Hematopoietic multipotent progenitor cell treated with erythropoietin and hydrocortisone succinate and interleukin-3 and kit ligand, for 17 days (in vitro differentiated cells): ENCODE results near the gene SCG2.

Experiments
- DNase-seq: peaks from one replicate; pipeline ENCODE4 v3.0.0-alpha.2; 2015; ENCODE audit warnings: low spot score

Gene SCG2, protein sequence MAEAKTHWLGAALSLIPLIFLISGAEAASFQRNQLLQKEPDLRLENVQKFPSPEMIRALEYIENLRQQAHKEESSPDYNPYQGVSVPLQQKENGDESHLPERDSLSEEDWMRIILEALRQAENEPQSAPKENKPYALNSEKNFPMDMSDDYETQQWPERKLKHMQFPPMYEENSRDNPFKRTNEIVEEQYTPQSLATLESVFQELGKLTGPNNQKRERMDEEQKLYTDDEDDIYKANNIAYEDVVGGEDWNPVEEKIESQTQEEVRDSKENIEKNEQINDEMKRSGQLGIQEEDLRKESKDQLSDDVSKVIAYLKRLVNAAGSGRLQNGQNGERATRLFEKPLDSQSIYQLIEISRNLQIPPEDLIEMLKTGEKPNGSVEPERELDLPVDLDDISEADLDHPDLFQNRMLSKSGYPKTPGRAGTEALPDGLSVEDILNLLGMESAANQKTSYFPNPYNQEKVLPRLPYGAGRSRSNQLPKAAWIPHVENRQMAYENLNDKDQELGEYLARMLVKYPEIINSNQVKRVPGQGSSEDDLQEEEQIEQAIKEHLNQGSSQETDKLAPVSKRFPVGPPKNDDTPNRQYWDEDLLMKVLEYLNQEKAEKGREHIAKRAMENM

DNA sequence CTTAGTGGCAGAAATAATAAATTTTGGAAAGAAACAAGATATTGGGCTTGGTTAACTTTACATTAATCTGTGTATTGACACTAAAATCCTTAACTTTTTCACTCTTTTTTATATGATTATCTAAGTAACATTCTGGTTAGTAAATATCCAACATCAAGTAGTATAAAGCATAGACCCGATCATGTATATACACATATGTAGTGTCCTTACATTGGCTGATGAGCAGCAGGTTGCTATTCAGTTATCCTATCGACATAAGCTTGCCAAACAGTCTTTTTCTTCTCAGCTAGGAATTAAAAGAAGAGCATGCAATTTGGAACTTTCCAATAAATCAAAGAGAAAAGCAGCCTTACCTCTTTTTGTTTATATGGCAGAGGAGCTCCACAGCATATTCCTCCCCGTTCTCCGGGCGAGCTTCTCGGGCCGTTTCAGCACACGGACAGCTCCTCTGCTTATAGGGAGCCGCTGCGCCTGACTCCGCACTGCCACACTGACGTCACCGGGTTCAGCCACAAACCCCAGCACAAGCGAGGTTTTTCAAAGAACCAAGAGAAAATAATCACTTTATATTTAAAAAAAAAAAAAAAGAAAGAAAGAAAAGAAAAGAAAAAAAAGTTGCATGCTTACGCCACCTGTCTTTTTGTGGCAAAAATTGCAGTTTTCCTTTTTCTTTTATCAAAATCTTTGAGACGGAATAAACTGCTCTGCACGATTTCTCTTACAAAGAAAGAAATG, at the start of gene SCG2:
Gene SCG2 (minus strand): TSS at position 430 of the 735 bp plus-strand sequence. CDS start 3,079 bp downstream, outside the sequence.
- no peak for DNase-seq

DNA sequence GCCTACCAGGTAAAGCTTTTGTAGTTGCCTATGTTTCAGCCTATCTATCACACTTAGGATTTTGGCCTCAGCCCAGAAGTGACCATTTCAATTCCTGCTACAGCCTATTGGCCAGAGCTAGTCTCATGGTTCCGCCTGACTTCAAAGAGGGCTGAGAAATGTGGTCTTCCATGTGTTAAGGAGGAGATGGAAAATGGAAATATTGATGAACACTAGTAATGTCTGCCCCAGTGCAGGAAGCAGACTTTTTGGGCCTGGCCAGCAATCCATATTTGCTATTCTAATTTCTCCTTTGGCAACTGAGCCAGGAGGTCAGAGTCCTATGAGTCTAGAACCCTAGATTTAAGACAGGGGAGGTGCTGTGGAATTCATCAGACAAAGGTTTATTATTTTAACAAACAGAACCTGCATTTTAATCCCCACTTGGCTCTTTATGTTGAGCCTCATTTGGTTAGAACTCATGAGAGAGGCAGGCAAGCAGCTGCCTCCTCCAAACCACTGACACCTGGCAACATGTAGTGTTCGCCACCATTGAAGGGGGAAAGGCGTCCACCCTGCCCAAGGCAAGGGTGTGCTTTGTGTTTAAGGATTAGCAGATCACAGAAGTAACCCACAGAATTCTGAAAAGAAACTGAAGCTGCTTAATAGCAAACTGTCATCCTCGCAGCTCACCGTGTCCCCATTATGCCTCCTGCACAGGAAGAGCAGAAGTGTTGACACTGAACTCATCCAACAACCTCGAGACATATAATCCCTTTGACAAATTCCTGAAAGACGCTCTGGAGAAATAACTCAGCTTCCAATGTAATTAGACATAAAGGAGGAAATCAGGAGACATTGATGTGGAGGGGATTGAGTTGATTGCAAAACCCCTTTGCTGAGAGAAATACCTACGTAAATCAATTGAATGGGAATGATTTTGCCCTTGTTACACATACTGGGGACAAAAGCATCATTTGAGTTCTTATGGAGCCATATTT, 47.7 kb upstream of the SCG2 start:
- no peak for DNase-seq

DNA sequence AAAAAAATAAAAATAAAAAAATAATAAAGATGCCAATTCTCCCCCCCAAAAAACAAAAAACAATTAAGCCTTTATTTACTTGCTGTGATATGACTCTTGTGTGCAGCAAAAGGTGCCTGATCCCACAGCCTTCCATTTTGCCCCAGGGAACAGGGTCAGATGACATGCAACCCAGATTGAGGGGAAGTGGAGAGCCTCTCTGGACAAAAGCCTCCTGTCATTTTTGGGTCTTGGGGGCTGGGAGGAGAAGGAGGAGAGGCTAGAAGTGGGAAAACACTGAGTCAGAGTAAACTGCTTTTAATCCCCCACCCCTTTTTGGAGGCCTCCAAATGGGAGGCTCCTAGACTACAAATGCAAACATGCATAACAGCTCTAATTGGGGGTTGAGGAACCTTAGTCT, 46.6 kb upstream of the SCG2 start:
- no peak for DNase-seq

DNA sequence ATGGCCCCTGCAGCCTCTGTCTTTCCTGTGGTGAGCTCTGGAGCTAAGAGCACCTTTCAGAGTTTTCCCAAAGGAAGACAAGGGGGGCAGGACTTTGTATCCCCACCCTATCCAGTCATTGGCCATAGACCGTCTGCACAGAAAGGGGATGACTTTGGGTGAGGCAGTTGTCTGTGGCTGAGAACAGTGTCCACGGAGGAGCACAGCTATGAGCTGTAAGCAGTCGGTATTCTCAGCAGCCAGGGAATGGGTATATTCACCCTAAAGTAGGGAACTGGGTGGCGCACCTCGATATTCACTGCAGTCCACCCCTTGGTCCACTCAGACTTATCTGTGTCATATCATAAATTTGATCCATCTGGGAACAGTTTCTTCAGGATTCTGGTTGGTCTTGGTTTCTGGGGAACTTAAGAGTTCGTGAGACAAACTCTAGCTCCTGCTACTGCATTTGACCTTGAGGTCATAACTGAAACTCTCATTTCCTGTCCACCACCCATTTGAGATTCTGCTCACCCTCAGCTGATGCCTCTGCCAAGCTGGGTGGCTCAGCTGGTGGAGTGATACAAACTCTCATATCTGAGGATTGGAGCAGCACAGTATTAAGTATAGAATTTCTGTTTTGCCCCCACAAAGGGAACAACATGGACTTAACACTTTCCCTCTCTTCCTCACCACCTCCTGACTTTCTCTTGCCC, 45.2 kb upstream of the SCG2 start:
- DNase-seq, result no peak

DNA sequence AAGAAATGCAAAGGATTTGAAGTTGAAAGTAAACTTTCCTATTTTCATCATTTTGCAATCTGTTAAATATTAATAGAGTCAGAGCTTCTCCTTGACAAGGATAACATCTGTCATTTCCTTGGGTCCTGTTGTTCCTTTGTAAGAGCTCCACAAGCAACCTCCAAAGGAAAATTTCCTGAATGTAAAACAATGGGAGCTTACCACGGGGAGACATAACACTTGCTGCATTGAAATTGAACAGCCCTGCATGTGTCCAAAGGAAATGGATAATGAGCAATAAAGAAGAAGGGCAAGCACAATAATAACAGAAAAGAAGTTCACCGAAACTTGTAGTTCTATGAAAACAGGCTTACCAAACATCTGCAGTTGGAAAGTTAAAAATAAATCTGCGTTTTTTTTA, 42.0 kb upstream of the SCG2 start:
- no peak for DNase-seq

DNA sequence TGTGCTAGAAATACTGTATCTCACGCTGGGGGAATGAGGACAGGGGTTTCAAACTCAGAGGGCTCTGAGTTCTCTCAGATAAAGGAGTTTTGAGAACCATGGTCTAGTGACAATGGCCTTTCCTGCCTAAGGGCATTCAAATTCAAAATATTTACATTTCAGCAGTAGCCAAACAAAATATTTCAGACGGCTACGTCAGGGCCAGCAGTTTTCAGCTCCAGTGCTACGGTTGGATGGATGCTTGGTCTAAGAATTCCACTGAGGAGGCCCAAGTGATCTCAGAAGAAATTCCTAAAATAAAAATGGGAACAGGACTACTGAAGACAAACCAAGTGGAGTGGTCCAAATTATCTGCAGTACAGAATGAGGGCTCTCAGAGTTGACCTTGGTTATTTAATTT, 41.1 kb upstream of the SCG2 start:
- DNase-seq, result no peak

DNA sequence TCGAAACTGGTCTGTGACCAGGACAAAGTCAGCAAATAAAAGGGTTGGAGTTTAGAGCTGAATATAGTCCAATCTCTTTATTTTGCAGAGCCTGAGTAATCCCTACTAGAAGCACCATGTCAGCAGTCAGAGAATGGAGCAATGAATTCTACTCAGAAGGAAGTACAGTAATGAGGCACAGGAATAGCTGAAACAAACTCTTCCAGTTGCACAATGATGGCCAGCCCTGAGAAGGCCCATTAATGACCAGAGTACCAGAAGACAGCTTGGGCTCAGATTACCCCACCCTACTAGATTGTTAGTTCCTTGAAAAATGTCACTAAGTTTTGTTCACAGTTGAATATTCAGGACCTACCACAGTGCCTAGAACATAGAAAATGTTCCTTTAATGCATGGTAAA, 40.3 kb upstream of the SCG2 start:
- DNase-seq, result no peak

DNA sequence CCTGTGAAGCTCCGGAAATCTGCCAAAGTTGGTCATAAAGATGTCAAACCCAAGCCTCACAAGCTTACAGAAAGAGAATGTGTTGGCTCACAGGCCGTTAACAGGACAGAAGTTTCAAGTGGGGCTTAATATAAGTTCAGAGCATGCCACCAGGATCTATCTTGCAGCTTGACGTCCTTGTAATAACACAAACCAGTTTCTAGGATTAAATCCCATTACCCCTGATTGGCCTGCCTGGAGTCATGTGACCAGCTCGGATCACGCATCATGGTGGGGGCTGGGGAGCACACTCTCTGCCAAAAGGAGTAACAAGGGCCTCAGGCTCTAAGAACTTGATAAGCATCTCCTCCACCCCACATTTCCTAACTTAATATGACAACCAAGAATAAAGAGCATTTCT, 38.9 kb upstream of the SCG2 start:
- no peak for DNase-seq

DNA sequence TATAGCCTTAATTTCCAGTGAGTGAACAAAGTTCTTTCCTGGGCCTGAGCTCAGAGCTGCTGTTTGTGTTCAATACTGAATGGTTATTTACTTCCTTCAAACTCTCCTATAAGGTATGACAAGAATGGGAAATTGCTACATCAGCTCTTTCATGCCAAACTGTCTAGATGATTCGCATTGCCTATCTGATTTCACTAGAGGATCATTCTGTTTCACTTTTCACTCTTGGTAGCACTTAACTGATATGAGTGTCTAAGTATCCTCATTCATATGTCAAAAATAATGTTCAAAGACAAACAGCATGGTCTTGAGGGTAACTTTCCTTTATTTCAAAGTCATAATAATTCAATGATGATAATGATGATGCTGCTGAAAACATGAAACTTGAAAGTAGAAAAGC, 32.9 kb upstream of the SCG2 start:
- DNase-seq, result no peak

DNA sequence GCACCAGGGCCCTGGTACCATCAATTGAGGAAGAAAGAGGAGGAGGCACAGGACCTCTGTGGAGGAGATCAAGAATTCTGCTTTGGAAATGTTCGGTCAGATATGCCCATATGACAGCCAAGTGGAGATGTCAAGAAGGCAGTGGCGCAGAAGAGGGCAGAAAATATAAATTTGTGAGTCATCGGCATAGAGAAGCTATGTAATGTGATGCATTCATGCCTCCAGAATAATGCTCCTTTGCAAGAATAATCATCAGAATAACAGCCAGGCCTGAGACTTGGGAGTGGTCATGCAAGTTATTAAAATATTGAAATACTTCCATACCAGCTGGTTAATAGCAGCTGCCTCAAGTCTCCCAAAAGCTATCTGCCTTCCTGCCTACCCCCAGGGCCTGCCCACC, 32.1 kb upstream of the SCG2 start:
- DNase-seq, result no peak

DNA sequence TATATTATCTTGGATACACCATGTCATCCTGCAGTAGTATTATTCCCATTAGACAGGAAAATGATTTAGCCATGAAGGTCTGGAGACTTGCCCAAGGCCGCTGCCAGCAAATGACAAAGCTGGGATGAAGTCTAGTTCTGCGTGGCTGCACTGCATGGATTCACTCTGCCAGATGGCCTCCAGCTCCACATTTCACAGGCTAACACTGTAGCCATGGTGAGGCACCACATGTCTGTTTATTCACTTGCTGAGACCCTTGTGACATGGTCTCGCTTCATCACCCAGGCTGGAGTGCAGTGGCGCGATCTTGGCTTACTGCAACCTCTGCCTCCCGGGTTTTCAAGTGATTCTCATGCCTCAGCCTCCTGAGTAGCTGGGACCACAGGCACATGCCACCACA, 31.5 kb upstream of the SCG2 start:
- DNase-seq, result no peak

DNA sequence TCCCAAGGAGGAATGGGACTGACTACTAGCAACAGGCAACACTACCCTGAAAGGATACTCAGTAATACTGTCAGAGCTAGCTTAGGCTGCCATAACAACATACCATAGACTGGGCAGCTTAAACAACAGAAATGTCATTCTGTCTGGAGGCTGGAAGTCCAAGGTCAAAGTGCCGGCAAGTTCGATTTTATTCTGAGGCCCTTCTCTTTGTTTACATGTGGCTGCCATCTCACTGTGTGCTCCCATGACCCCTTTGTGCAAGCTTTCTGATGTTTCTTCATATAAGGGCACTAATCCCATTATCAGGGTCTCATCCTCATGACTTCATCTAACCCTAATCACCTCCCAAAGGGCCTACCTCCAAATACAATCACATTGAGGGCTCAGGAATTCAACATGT, 30.7 kb upstream of the SCG2 start:
- no peak for DNase-seq

DNA sequence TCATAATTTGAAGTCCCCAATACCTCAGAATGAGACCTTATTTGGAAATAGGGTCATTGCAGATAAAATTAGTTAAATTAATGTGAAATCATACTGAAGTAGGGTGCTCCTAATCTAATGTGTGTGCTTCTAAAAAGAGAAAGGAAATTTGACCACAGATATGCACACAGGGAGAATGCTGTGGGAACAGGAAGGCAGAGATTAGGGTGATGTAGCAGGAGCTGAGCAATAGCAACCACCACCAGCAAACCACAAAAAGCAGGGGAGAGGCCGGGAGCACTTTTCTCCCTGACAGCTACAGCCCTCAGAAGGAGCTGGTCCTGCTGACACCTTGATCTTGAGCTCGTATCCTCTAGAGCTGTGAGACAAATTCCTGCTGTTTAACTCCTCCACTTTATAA, 24.6 kb upstream of the SCG2 start:
- no peak for DNase-seq

DNA sequence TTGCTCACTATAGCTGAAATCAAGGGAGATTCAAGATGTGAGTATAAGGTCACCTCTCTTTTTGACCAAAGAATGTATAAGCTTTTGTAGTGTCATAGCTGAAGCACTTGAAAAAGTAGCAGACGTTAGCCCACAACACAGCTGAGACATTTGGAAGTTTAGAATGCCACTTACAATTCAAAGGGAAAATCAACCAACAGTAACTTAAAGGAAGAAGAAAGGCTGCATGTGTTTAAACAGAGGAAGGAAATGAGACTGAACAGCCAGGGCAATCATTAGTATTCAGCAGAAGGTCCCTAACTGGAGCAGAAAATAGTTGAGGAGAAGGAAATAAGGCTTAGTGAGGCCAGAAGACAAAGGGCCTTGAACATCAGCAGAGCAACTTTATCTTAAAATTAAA, 23.5 kb upstream of the SCG2 start:
- no peak for DNase-seq

DNA sequence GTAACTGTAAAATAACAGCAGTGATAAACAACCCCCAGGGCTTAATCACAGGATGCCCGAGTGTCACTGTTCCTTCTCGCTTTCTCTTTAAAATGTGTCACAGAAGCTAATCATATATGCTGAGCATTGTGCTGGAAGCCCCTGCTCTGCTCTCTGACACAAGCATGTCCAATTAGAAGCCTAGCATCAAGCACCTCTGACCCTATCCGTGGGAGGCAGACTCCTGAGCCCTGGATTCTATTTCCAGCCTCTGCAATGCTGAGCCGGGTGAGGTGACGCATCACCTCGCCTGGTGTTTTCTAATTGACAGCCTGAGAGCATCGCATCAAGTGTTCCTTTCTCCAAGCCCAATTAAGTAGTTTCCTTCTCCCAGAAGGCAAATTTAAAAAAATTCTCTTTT, 19.7 kb upstream of the SCG2 start:
- no peak for DNase-seq

DNA sequence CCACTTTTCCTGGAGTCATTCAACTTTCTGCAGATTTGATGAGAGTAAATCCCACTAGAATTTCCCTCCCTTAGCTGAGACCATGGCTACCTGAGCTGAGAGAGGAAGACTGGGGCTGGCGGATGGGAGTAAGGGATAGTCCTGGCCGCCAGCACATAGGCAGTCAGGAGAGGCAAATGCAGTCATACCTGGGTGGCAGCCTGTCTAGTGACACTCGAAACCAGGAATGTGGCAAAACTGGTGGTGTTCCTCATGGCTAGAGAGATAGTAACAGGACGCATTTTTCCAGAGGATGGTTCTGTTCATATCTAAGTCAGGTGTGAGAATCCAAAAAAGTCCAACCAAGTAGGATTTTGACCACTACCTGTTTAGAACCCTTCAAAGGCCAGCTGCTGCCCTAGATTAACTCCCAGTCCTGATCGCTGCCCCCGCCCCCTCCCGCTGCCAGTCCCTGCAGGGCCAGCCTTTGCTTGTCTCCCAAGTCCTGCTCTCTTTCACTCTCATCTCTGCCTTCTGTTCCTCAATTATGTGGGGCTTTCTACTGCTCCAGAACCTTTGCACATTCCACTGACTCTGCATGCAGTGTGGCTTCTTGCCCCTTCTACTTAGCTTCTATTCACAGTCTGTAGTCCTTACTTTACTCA, 17.4 kb upstream of the SCG2 start:
- DNase-seq, result no peak

DNA sequence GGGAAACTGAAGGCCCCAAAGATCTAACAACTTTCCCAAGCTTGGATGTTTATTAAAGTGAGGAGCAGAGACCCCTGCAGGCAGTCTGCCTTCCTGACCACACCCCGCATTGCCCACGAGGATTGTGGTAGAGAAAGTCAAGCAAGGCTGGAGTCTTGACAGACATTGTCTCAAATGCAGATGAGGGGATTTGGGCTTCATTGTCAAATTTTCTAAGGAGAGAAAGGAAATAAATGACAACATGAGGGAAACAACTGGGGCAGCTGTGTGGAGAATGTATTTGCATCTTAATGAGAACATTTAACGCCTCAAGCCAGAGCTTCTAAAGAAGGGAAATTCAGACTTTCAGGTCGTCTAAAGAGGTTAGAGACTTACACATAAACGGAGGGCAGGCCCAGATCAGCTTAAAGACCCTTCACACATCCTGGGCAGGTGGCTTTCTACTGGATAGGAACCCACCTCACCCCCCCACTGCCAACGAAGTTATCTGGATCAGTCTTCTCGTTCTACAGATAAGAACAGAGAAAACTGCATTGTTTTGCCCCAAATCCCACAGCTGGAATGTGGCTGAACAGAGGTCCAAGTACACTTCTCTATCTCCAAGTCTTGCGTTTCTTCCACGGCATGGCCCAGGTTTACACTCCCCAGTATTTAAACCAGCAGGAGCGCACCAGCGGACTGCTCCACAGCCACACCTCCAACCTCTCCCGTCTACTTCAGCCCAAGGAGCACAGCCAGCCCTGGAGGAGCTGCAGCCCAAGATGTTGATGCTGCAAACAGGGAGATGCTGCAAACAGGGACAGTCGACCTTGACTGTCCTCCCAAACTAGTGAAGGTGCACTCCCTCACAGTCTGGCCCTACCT, 16.2 kb upstream of the SCG2 start:
- no peak for DNase-seq

DNA sequence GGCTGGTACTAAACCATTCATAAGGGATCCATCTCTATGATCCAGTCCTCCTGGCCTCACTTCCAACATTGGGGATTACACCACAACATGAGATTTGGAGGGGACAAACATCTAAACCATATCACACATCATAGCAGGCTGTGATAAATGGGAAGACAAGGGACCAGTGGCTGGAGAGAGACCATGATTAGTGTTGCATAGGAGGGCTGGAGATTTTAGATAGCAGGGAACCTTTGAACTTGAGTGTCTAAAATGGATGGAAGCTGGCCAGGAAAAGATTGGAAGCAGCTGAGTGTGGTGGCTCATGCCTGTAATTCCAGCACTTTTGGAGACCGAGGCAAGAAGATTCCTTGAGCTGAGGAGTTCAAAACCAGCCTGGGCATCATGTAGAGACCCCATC, 12.4 kb upstream of the SCG2 start:
- DNase-seq, result no peak

DNA sequence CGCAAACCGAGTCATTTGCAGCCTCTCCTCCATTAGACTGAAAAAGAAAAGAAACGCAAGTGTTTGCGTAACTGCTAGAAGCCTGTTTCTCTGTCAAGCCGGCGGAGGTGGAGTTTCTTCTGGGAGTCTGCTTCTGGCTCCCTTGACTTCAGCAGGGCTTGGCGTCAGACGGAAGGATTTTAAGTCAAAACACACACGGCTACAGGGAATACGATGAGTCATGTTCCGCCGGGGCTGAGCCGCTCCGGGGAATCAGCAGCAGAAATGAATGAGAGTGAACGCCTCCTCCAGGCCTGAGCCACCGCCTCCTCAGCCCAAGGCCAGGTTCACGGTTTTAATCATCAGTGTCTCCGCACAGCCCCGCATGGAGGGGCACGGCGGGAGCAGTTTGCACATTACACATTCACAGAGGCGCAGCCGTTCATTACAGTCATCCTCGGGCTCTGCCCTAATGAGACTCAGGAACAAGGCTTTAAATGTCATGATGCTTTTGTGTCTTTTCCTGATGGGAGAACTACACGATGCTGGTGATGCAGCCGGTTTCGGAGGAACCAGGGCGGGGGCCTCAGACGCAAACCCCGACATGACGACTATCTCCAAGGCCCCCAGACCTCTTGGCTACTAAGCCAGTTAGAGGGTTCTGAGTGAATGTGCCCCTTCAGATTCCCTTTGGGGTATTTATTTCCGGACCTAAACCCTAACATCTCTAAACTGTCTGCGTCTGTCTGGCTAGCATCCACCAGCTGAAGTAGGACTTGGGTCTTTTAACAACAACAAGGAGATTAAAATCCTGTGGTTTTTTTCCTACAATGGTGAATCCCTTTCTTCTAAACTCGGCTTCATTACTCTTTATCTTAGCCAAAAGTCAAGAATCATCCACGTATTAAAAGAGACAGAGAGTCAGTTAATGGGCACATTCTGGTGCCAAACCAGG, 11.1 kb upstream of the SCG2 start:
- no peak for DNase-seq
